IMR-90 (cell line): Measurements from ENCODE around the gene RRP8.

ENCODE experiments used
- BHLHE40 ChIP-seq: fragments of 150-350 bp; IDR thresholded peaks from 2 replicates; pipeline ENCODE4 v1.6.1; 2016; ENCODE audit warnings: mild to moderate bottlenecking, low read depth, low read length
- CEBPB ChIP-seq: IDR thresholded peaks from 2 replicates; pipeline ENCODE4 v1.6.1; 2012; ENCODE audit warnings: low read depth, low read length, improper control_type of control experiment
- CHD1 ChIP-seq: IDR thresholded peaks from 2 replicates; pipeline ENCODE4 v1.6.1; 2012; ENCODE audit warnings: low read depth, low read length, improper control_type of control experiment
- ELK1 ChIP-seq: fragments of 150-350 bp; IDR thresholded peaks from 2 replicates; pipeline ENCODE4 v1.6.1; 2016; ENCODE audit warnings: low read depth, mild to moderate bottlenecking, low read length, moderate library complexity, borderline replicate concordance
- FOS ChIP-seq: fragments of 150-350 bp; IDR thresholded peaks from 2 replicates; pipeline ENCODE4 v1.6.1; 2016; ENCODE audit warnings: low read depth, low read length
- MAFK ChIP-seq: IDR thresholded peaks from 2 replicates; pipeline ENCODE4 v1.6.1; 2012; ENCODE audit warnings: low read depth, low read length, improper control_type of control experiment
- MAZ ChIP-seq: IDR thresholded peaks from 2 replicates; pipeline ENCODE4 v1.6.1; 2012; ENCODE audit warnings: low read depth, mild to moderate bottlenecking, low read length, improper control_type of control experiment, moderate library complexity, borderline replicate concordance
- POLR2A ChIP-seq: IDR thresholded peaks from 2 replicates; pipeline ENCODE4 v1.6.1; 2012; ENCODE audit warnings: mild to moderate bottlenecking, low read depth, low read length
- RAD21 ChIP-seq: IDR thresholded peaks from 2 replicates; pipeline ENCODE4 v1.6.1; 2012; ENCODE audit warnings: low read length, improper control_type of control experiment
- RCOR1 ChIP-seq: IDR thresholded peaks from 2 replicates; pipeline ENCODE4 v1.6.1; 2012; ENCODE audit warnings: mild to moderate bottlenecking, low read length, improper control_type of control experiment; ENCODE audit not compliant: insufficient replicate concordance
- RFX5 ChIP-seq: IDR thresholded peaks from 2 replicates; pipeline ENCODE4 v1.8.0; 2012; ENCODE audit warnings: low read depth, mild to moderate bottlenecking, low read length, moderate library complexity
- SMC3 ChIP-seq: fragments of 150-350 bp; IDR thresholded peaks from 2 replicates; pipeline ENCODE4 v1.6.1; 2016; ENCODE audit warnings: low read depth, mild to moderate bottlenecking, antibody characterized with exemption, low read length, moderate library complexity
- TF ChIP-seq, protein P1 (sequence below): conservative IDR thresholded peaks from 2 replicates; pipeline ENCODE4 v1.5.1; 2012; ENCODE audit warnings: mild to moderate bottlenecking, low read depth, low read length, improper control_type of control experiment
- TF ChIP-seq, protein P2 (sequence below): fragments of 150-350 bp; IDR thresholded peaks from 2 replicates; pipeline ENCODE4 v1.6.1; 2017; ENCODE audit warnings: mild to moderate bottlenecking, antibody characterized with exemption, low read length, low read depth

- no peak for TF ChIP-seq RCOR1
- no peak for TF ChIP-seq POLR2A
- TF ChIP-seq, protein P1, sequence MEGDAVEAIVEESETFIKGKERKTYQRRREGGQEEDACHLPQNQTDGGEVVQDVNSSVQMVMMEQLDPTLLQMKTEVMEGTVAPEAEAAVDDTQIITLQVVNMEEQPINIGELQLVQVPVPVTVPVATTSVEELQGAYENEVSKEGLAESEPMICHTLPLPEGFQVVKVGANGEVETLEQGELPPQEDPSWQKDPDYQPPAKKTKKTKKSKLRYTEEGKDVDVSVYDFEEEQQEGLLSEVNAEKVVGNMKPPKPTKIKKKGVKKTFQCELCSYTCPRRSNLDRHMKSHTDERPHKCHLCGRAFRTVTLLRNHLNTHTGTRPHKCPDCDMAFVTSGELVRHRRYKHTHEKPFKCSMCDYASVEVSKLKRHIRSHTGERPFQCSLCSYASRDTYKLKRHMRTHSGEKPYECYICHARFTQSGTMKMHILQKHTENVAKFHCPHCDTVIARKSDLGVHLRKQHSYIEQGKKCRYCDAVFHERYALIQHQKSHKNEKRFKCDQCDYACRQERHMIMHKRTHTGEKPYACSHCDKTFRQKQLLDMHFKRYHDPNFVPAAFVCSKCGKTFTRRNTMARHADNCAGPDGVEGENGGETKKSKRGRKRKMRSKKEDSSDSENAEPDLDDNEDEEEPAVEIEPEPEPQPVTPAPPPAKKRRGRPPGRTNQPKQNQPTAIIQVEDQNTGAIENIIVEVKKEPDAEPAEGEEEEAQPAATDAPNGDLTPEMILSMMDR: no peak
- TF ChIP-seq FOS: no peak
- no peak for TF ChIP-seq CEBPB
- no peak for TF ChIP-seq MAZ
- TF ChIP-seq, protein P2, sequence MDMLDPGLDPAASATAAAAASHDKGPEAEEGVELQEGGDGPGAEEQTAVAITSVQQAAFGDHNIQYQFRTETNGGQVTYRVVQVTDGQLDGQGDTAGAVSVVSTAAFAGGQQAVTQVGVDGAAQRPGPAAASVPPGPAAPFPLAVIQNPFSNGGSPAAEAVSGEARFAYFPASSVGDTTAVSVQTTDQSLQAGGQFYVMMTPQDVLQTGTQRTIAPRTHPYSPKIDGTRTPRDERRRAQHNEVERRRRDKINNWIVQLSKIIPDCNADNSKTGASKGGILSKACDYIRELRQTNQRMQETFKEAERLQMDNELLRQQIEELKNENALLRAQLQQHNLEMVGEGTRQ: no peak
- TF ChIP-seq SMC3: no peak
- no peak for TF ChIP-seq RFX5
- no peak for TF ChIP-seq ELK1
- no peak for TF ChIP-seq MAFK
- TF ChIP-seq RAD21: no peak
- TF ChIP-seq BHLHE40: no peak
- no peak for TF ChIP-seq CHD1
Observed at GRCh38 chr11:6588018-6588417, 15.4 kb downstream of the RRP8 start.
